ENCODE measurements around the gene PRDX3. TPM values are rescaled to one million over a fixed set of nuclear protein-coding genes. Genes with fewer than 3 reads are reported as not detected.

PRDX3 gene
- total RNA-seq, 4 donors from 2014 or later = 90.6 to 231 (median 141) TPM

DNA sequence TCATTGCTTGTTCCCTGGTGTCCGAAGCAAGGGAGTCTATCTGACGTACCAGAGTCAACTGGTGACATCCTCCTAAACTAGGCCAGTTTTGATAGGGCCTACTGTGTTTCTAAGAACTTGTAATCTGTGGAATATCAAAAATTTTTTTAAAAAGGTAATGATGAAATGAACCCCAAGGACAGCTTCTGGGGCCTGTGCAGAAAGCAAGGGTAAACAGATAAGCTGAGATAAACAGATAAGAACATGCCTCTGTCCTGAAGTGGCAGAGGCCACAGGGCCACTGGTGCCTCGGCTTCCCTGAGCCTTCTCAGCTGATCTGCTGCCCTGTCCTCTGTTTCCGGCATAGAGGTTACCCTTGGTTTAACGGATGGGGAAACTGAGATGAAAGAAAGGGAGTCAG, 37.5 kb upstream of the PRDX3 start:
- peaks cover 0 to 9% of the 10 kb centered on the region in 2 donors for H3K4me1 ChIP-seq
- no peaks in the 10 kb centered on the region for H3K36me3 ChIP-seq
- no peak overlapping the region for H3K4me3 ChIP-seq
- H3K27ac ChIP-seq = no peak overlapping the region
- H3K9me3 ChIP-seq = no peaks in the 10 kb centered on the region
- no peak for DNase-seq
- H3K27me3 ChIP-seq = no peaks in the 10 kb centered on the region
- no peak for TF ChIP-seq POLR2A (IDR thresholded peaks at IDR 0.05)
- TF ChIP-seq, protein P1, sequence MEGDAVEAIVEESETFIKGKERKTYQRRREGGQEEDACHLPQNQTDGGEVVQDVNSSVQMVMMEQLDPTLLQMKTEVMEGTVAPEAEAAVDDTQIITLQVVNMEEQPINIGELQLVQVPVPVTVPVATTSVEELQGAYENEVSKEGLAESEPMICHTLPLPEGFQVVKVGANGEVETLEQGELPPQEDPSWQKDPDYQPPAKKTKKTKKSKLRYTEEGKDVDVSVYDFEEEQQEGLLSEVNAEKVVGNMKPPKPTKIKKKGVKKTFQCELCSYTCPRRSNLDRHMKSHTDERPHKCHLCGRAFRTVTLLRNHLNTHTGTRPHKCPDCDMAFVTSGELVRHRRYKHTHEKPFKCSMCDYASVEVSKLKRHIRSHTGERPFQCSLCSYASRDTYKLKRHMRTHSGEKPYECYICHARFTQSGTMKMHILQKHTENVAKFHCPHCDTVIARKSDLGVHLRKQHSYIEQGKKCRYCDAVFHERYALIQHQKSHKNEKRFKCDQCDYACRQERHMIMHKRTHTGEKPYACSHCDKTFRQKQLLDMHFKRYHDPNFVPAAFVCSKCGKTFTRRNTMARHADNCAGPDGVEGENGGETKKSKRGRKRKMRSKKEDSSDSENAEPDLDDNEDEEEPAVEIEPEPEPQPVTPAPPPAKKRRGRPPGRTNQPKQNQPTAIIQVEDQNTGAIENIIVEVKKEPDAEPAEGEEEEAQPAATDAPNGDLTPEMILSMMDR (IDR thresholded peaks at IDR 0.05) = no peak
- intact Hi-C loops (cut with DNase I; ENCODE audit: low total_unique reads) = no loop called here

DNA sequence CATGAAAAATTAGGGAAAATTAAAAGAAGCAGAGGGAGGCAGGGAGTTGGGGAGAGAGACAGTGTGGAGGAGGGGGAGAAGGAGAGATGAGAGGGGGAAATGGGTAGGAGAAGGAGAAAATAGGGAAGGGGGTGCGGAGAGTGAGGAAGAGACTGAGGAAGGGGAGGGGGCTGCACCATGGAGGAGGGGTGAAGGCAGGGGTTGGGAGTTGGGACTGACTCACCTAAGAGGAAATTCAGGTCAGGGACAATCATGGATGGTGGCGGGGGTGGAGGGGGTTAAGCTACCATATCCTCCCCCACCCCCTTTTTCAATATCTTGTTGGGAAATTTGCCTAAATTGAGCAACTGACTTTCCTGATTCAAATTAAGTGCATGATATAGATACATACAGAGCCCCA, 36.8 kb upstream of the PRDX3 start:
- TF ChIP-seq POLR2A (IDR thresholded peaks at IDR 0.05) = no peak
- TF ChIP-seq, protein P1 (IDR thresholded peaks at IDR 0.05) = no peak
- Histone ChIP-seq H3K27ac (no peak overlapping the region), H3K36me3 (no peaks in the 10 kb centered on the region), H3K27me3 (no peaks in the 10 kb centered on the region), H3K9me3 (no peaks in the 10 kb centered on the region), H3K4me1 (peaks cover 0 to 9% of the 10 kb centered on the region in 2 donors), H3K4me3 (no peak overlapping the region)
- intact Hi-C loops (cut with DNase I; ENCODE audit: low total_unique reads) = no loop called here
- DNase-seq = no peak

DNA sequence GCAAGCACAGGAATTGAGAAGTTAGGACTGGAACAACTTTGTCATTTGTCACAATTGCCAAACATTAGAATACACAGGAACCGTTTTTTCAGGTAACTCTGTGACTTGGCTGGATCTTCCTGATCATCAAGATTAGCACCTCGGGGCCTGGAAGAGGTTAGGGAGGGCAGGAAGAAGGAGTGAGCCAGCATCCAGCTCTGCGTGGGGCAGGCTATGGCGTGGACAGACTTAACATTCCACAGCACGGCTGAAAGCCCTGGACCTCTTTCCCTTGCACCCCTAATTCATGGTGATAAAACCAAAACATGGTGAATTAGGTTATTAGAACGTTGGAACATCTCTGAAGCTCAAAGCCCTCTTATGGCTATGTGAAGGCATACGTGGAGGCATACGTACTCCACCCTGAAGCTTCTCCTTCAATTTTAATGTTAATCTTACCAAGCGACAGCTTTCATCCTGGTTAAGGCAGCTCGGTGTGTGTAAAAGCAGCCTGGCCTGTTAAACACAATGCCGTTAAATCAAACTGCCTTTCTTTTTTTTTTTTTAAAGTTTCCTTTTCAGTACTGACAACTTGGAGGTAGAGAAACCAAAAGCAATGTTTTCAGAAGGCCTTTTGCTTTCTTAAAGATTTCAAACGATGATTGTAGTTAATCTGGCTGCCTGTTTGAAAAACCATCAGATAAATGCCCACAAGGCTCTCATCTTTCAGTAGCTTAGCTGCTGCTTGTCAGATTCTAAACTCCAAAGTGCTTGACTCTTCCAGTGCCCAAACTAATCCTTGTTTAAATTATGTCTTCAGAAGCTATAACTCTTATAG, 33.2 kb upstream of the PRDX3 start:
- Histone ChIP-seq H3K9me3 (no peaks in the 10 kb centered on the region), H3K27me3 (no peaks in the 10 kb centered on the region), H3K27ac (peak overlapping the region; percentile 77 to 99), H3K4me3 (peak overlapping the region in 1 of 2 donors; percentile 2), H3K4me1 (peaks cover 0 to 6% of the 10 kb centered on the region in 2 donors), H3K36me3 (no peaks in the 10 kb centered on the region)
- intact Hi-C loops (cut with DNase I; ENCODE audit: low total_unique reads) = no loop called here
- no peak for DNase-seq
- TF ChIP-seq POLR2A (IDR thresholded peaks at IDR 0.05) = no peak

DNA sequence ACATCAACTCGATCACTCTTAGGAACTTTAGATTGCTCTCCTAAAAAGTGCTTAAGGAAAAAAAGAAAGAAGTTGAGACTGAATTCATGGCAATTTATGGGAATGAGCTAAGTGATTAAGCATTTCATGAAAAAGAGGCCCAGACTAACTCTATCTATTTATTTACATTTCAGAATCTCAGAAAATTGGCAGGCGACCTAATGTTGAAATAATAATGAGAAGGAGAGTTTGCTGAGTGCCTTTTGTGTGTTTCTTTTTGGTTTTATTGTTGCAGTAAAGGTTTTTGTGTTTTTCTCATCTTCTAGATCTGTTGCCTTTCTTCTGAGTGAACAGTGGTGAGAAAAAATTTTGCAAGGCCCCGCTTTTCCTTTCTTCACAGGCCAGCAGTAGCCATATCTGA, 32.6 kb upstream of the PRDX3 start:
- intact Hi-C loops (cut with DNase I; ENCODE audit: low total_unique reads) = no loop called here
- DNase-seq = no peak
- no peaks in the 10 kb centered on the region for H3K27me3 ChIP-seq
- H3K9me3 ChIP-seq = no peaks in the 10 kb centered on the region
- peak overlapping the region; percentile 77 to 99 for H3K27ac ChIP-seq
- no peak for TF ChIP-seq POLR2A (IDR thresholded peaks at IDR 0.05)
- TF ChIP-seq, protein P1 (IDR thresholded peaks at IDR 0.05) = no peak
- H3K4me1 ChIP-seq = peaks cover 0 to 6% of the 10 kb centered on the region in 2 donors
- H3K4me3 ChIP-seq = no peak overlapping the region
- H3K36me3 ChIP-seq = no peaks in the 10 kb centered on the region

DNA sequence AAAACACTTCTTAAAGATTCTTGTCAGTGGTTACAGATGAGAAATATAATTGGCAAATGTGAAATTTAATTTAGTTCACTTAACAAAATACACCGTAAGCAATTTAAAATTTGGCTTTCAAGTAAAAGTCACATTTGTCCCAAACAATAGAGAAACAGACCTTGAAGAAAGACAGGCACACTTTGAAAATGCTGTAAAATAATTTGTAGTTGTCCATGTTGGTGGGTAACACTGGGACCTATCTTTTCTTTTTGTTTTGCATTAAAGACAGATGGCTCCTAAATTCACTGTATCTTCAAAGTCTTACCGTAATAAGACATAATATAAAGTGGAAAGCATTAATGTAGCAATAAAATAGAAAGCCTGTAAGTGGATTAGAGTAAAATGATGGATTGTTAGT, 32.0 kb upstream of the PRDX3 start:
- no peak for DNase-seq
- no peaks in the 10 kb centered on the region for H3K36me3 ChIP-seq
- intact Hi-C loops (cut with DNase I; ENCODE audit: low total_unique reads) = no loop called here
- H3K9me3 ChIP-seq = no peaks in the 10 kb centered on the region
- no peak overlapping the region for H3K4me3 ChIP-seq
- TF ChIP-seq, protein P1 (IDR thresholded peaks at IDR 0.05) = no peak
- no peak for TF ChIP-seq POLR2A (IDR thresholded peaks at IDR 0.05)
- H3K27me3 ChIP-seq = no peaks in the 10 kb centered on the region
- H3K27ac ChIP-seq = peak overlapping the region; percentile 77 to 99
- H3K4me1 ChIP-seq = peaks cover 0 to 6% of the 10 kb centered on the region in 2 donors

Data from uterus (tissue), 4 donors.